Fibroblast of skin of left quadriceps (primary cell): ENCODE measurements around the gene ZNF90.
"Not testable (repeated sequence)": the region's sequence is repeated elsewhere in the genome, so short reads cannot be mapped to it uniquely, and the experiment has no call there.

Experiments
- DNase-seq, 2 experiments: peaks; one replicate each; pipeline ENCODE4 v3.0.0-alpha.2; 2013; ENCODE audit warnings: low read depth in 2 of 2

The ZNF90 gene

GRCh38 chr19:20103091-20103740 is 25.4 kb downstream of the ZNF90 start:
- no peak for DNase-seq

GRCh38 chr19:20107301-20107700 is 29.5 kb downstream of the ZNF90 start:
- DNase-seq, result no peak

DNA sequence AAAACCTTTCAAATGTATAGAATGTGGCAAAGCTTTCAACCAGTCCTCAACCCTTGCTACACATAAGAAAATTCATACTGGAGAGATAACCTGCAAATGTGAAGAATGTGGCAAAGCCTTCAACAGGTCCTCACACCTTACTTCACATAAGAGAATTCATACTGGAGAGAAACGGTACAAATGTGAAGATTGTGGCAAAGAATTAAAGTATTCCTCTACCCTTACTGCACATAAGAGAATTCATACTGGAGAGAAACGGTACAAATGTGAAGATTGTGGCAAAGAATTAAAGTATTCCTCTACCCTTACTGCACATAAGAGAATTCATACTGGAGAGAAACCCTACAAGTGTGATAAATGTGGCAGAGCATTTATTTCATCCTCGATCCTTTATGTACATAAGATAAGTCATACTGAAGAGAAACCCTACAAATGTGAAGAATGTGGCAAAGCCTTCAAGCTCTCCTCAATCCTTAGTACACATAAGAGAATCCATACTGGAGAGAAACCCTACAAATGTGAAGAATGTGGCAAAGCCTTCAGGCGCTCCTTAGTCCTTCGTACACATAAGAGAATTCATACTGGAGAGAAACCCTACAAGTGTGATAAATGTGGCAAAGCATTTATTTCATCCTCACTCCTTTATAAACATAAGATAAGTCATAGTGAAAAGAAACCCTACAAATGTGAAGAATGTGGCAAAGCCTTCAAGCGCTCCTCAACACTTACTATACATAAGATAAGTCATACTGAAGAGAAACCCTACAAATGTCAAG is 40.5 kb downstream of the ZNF90 start:
- DNase-seq, result not testable (repeated sequence)

- no peak for DNase-seq
Measured at GRCh38 chr19:20124879-20125278, 47.1 kb downstream of the ZNF90 start.

DNA sequence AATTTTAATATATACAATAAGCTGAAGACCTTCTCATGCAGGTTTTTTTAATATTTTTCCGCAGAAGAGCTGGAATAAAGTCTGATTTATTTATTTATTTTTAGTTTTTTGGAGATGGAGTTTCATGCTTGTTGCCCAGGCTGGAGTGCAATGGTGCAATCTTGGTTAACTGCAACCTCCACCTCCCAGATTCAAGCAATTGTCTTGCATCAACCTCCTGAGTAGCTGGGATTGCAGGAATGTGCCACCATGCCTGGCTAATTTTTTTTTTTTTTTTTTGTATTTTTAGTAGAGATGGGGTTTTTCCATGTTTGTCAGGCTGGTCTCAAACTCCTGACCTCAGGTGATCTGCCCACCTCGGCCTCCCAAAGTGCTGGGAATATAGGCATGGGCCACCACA is 55.1 kb downstream of the ZNF90 start:
- not testable (repeated sequence) for DNase-seq

GRCh38 chr19:20137714-20138113 is 59.9 kb downstream of the ZNF90 start:
- not testable (repeated sequence) for DNase-seq

- DNase-seq, result no peak
Measured at GRCh38 chr19:20151617-20152145, 73.9 kb downstream of the ZNF90 start.

DNA sequence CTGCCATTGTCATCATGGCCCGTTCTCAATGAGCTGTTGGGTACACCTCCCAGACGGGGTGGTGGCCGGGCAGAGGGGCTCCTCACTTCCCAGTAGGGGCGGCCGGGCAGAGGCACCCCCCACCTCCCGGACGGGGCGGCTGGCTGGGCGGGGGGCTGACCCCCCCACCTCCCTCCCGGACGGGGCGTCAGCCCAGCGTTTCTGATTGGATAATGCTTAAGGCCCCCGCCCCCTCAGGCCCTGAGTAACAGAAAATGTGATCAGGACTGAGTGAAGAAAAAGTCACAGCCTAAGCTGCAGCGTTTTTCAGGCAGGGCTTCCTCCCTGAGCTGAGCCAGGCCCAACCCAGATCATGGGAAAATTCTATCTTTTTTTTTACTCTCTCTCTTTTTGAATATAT is 74.7 kb downstream of the ZNF90 start:
- DNase-seq, result not testable (repeated sequence)

DNA sequence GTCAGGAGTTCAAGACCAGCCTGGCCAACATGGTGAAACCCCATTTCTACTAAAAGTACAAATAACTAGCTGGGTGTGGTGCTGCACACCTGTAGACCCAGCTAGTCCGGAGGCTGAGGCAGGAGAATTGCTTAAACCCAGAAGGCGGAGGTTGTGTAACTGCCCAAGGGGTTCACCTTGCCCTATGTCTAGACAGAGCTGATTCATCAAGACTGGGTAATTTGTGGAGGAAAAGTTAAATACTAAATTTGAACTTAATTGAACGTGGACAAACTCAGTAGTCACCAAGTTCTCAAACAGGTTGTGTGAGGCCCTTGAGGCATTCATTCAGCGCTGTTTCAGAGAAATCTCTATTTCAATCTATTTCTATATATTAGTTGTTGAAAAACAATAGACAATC is 75.5 kb downstream of the ZNF90 start:
- DNase-seq, result no peak

DNA sequence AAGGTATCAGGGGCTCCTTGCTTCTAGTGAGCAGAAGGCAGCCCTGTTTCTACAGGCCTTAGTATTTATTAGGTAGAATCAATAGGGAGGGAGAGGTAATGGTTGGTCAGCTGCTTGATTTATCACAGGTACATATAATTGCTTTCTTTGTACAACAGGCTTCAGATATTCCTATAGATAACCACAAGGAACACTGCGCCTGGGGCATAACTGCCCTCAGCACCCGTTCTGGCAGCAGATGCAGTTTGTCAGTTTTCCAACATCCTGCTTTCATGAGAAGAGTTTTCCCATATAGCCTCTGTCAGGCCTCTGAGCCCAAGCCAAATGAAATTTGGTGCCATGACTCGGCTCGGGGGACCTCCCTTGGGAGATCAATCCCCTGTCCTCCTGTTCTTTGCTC is 76.8 kb downstream of the ZNF90 start:
- DNase-seq, result no peak

DNA sequence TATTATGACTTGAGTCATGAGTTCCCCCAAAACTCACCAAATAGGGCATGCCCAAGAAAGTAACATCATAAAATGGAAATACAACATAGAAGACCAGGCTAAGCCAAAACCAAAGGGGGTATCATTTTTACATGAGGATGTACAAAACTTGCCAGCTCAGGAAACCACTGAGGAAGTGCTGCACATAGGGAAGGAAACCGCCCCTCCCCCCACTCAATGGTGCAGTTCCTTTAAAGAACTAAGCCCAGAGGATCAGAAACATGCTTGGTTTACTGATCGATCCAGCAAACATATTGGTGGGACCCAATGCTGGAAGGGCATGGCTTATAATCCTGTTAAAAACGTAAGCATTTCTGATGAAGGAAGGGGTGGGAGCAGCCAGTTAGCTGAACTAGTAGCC is 85.0 kb downstream of the ZNF90 start:
- DNase-seq, result no peak

DNA sequence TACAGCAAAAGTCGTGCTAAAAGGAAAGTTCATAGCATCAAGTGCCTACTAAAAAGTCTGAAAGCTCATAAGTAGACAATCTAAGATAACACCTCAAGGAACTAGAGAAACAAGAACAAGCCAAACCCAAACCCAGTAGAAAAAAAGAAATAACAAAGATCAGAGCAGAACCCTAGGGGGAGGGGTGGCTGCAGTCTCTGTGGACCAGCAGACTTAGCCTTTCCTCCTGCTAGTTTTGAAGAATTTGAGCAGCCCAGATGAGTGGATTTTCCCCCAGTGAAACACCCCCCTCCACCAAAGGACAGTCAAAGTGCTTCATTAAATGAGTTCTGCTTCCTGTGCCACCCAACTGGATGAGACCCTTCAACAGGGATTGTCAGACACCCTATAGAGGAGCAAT is 86.7 kb downstream of the ZNF90 start:
- no peak for DNase-seq

DNA sequence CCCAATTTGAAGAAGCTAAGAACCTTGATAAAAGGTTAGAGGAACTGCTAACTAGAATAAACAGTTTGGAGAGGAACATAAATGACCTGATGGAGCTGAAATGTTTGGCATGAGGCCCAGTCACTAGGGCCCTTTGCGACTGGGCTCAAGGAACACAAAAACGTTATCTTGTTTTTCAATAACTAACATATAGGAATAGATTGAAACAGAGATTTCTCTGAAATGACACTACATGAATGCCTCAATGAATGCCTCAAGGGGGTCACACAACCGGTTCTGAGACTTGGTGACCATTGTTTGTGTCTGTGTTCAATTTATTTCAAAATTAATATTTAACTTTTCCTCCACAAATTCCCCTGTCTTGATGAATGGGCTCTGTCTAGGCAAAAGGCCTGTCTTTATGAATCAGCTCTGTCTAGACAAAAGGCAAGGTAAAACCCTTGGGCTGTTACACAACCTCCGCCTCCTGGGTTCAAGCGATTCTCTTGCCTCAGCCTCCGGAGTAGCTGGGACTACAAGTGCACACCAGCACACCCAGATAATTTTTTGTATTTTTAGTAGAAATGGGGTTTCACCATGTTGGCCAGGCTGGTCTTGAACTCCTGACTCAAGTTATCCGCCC is 88.3 kb downstream of the ZNF90 start:
- DNase-seq, result no peak

DNA sequence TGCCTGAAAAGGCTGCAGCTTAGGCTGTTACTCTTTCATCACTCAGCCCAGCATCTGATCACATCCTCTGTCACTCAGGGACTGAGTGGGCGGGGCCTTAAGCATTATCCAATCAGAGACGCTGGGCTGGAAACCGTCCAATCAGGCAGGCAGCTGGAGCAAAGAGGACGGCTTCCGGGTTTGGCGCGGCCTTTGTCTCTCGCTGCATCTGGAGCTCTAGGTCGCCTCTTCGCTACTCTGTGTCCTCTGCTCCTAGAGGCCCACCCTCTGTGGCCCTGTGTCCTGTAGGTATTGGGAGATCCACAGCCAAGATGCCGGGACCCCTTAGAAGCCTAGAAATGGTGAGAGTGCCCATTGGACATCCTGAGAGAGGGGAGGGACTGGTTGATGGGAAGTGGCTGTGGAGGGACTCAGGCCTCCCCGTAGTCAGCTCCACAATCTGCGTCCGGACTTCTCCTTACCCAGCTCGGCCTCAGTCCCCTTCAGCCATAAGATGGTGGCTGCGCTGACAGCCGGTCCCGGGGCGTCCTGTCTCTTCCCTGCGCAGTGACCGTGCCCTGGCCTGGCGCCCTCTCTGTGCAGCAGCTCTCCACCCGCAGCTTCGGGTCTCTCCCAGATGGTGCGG is 89.3 kb downstream of the ZNF90 start, which contains the start of gene ZNF486:
ZNF486 (plus strand) TSS at position 195 of the 625 bp plus-strand sequence; CDS start at position 312, 117 bp downstream.
- peak; percentile 93 for DNase-seq

DNA sequence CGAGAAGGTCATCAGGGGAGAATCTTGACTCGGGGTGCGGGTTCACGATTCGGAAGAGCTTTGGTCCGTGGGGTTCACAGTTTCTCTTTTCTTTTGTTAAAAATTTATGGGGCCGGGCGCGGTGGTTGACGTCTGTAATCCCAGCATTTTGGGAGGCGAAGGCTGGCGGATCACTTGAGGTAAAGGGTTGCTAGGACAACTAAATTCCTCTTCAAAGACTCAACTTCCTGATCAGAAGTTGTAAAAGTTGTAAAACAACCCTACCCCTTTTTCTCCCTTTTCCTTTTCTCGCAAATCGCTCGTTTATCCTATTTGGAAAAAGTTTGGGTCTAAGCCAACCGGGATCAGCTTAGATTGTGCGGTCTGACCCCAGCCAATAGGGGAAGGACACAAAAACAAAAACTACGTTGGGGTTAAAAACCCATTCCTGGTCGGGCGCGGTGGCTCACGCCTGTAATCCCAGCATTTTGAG is 89.9 kb downstream of the ZNF90 start:
- peak; percentile 15 to 27 for DNase-seq
